GM12878 (cell line): ENCODE measurements around the gene TSBP1. TPM values are rescaled to one million over a fixed set of nuclear protein-coding genes. Genes with fewer than 3 reads are reported as not detected.

ENCODE experiments used
- ATF2 ChIP-seq: IDR thresholded peaks from 2 replicates; pipeline ENCODE4 v1.6.1; 2012; ENCODE audit warnings: low read length, inconsistent platforms
- BCL3 ChIP-seq: IDR thresholded peaks from 2 replicates; pipeline ENCODE4 v1.6.1; 2011; ENCODE audit warnings: borderline replicate concordance, low read depth, mild to moderate bottlenecking, moderate library complexity, low read length; ENCODE audit not compliant: insufficient read depth, poor library complexity, severe bottlenecking
- EGR1 ChIP-seq, 2 experiments: IDR thresholded peaks; 1 replicate in 1 of 2; 2 replicates in 1 of 2; pipeline ENCODE4 v1.6.1; 2011 to 2012; ENCODE audit warnings: low read depth in 2 of 2, low read length in 2 of 2, borderline replicate concordance in 1 of 2, mild to moderate bottlenecking in 1 of 2, moderate library complexity in 1 of 2
- ETV6 ChIP-seq, 2 experiments: fragments of 450-650 bp in 1 of 2; IDR thresholded peaks in 1 of 2; conservative IDR thresholded peaks in 1 of 2; 2 replicates each; pipeline ENCODE4 v1.6.1; 2014; ENCODE audit warnings: antibody characterized with exemption in 1 of 2, borderline replicate concordance in 1 of 2, low read depth in 1 of 2, mild to moderate bottlenecking in 1 of 2, moderate library complexity in 1 of 2
- GATAD2B ChIP-seq: fragments of 450-650 bp; conservative IDR thresholded peaks from 2 replicates; pipeline ENCODE4 v1.6.1; 2017; ENCODE audit warnings: low read depth, mild to moderate bottlenecking, moderate library complexity
- IKZF2 ChIP-seq, 2 experiments: fragments of 450-650 bp; IDR thresholded peaks; 2 replicates each; pipeline ENCODE4 v1.6.1; 2017; ENCODE audit warnings: mild to moderate bottlenecking in 2 of 2, moderate library complexity in 2 of 2
- NFIC ChIP-seq: IDR thresholded peaks from 2 replicates; pipeline ENCODE4 v1.6.1; 2012; ENCODE audit warnings: low read depth, mild to moderate bottlenecking, inconsistent platforms, low read length, moderate library complexity
- NR2C2 ChIP-seq: IDR thresholded peaks from 2 replicates; pipeline ENCODE4 v1.6.1; 2011; ENCODE audit warnings: borderline replicate concordance, low read depth; ENCODE audit not compliant: control insufficient read depth, insufficient read length
- PAX5 ChIP-seq: IDR thresholded peaks from 2 replicates; pipeline ENCODE4 v1.6.1; 2011; ENCODE audit warnings: low read depth, low read length, borderline replicate concordance
- STAT1 ChIP-seq: fragments of 450-650 bp; conservative IDR thresholded peaks from 2 replicates; pipeline ENCODE4 v1.6.1; 2014; ENCODE audit warnings: antibody characterized with exemption, mild to moderate bottlenecking
- TAF1 ChIP-seq: IDR thresholded peaks from 2 replicates; pipeline ENCODE4 v1.6.1; 2011; ENCODE audit warnings: mild to moderate bottlenecking, low read depth, low read length, borderline replicate concordance
- ZZZ3 ChIP-seq: IDR thresholded peaks from 2 replicates; pipeline ENCODE4 v1.6.1; 2011; ENCODE audit warnings: low read depth; ENCODE audit not compliant: control insufficient read depth, insufficient read length
- polyA plus RNA-seq, 11 experiments: library from polyadenylated mRNA; depleted of rRNA in 4 of 11; unstranded in 6 of 11; stranded (reverse) in 5 of 11; fragments of >200 nt; fragmentation: Nextera tagmentation in 4 of 11; fragmentation: Illumina TruSeq in 1 of 11; extraction: Ambion mirVana in 4 of 11; extraction: Trizol in 1 of 11; gene quantifications; 1 replicate in 1 of 11; 2 replicates in 10 of 11; pipeline versions ENCODE4 v1.2.1 to v1.2.3, GENCODE V29; 2011 to 2016; ENCODE audit warnings: inconsistent platforms in 2 of 11, missing spikeins in 2 of 11, low read depth in 1 of 11
- total RNA-seq, 4 experiments: library from RNA; depleted of rRNA in 3 of 4; stranded (reverse); fragments of >200 nt in 3 of 4; fragmentation: Illumina TruSeq in 1 of 4; extraction: Trizol in 1 of 4; gene quantifications; 2 replicates each; pipeline versions ENCODE4 v1.2.1 to v1.2.3, GENCODE V29; 2013 to 2021

TSBP1 gene
- total and polyA plus RNA-seq, 10 of the 15 experiments (the other 5 are each of a cell fraction or from before 2014, with no cell fraction given), result not detected

GRCh38 chr6:32244946-32245398, 126.7 kb downstream of the TSBP1 start (continued):
- no peak for TF ChIP-seq ATF2
- TF ChIP-seq STAT1, result no peak
- no peak for TF ChIP-seq BCL3
- TF ChIP-seq EGR1 (IDR thresholded peaks at IDR 0.05; ENCODE audit: borderline replicate concordance in 1 of 2, low read depth in 2 of 2, low read length in 2 of 2), result 0 out of 3 replicates have a peak, but pooled peaks of 1 of the 2 experiments have one; percentile 16
- no peak for TF ChIP-seq TAF1
- TF ChIP-seq ETV6 (conservative IDR thresholded peaks at IDR 0.05 in 1 of 2, IDR thresholded peaks at IDR 0.05 in 1 of 2; ENCODE audit: borderline replicate concordance in 1 of 2, low read depth in 1 of 2), result peak in 1 of 2 experiments; percentile 39; a peak in 1 of 4 replicates
- TF ChIP-seq NFIC, result no peak
- no peak for TF ChIP-seq ZZZ3
- TF ChIP-seq NR2C2, result no peak
- TF ChIP-seq GATAD2B, result 0 out of 2 replicates have a peak, but pooled peaks have one; percentile 43
- peak; percentile 70 to 74 for TF ChIP-seq IKZF2 (IDR thresholded peaks at IDR 0.05)
- TF ChIP-seq PAX5, result no peak
